ENCODE data around the gene TLR4.

DNA sequence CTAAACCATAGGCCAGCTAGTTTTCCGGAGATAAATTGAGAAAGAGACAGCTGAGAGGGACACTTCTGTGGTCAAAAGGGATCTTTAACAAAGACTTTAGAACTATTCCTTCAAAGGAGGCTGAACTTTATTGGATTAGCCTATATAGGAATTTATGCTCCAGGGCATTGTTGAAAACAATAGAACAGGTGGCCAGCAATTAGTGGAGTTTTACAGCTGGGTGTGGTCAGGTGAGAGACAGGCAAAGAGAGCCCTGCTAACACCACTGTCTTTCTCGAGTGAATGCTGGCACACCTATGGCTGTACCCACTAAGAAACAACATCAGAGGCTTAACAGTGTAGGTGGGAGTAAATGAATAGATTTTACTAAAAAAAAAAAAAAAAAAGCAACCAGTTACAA is 16.7 kb upstream of the TLR4 start:
- no peak for TF ChIP-seq BHLHE40 (IDR thresholded peaks at IDR 0.05; ENCODE audit: borderline replicate concordance)
- TF ChIP-seq SP1 (IDR thresholded peaks at IDR 0.05): no peak
- no peak for TF ChIP-seq FOXM1 (IDR thresholded peaks at IDR 0.05; ENCODE audit: borderline replicate concordance)
